ENCODE data around the gene ARPC4.
"Not testable (repeated sequence)": the region's sequence is repeated elsewhere in the genome, so short reads cannot be mapped to it uniquely, and the experiment has no call there.

ARPC4 gene

GRCh38 chr3:9852528-9852927, 59.6 kb downstream of the ARPC4 start:
- no peak overlapping the region for H3K9ac ChIP-seq (ENCODE audit: low read depth, low read length)
- H3K4me3 ChIP-seq (ENCODE audit: low read depth, low read length): no peak overlapping the region
- no peaks in the 10 kb centered on the region for H3K36me3 ChIP-seq (ENCODE audit: control insufficient read depth, insufficient read depth, low read length)
- H3K9me3 ChIP-seq (ENCODE audit: control insufficient read depth, insufficient read depth, low read length): no peaks in the 10 kb centered on the region
- H3K4me1 ChIP-seq (ENCODE audit: control insufficient read depth, insufficient read depth, low read length): no peaks in the 10 kb centered on the region
- no peaks in the 10 kb centered on the region for H3K27me3 ChIP-seq (ENCODE audit: control insufficient read depth, insufficient read depth, low read length)

GRCh38 chr3:9854291-9854940, 61.5 kb downstream of the ARPC4 start:
- not testable (repeated sequence) for H3K36me3 ChIP-seq (ENCODE audit: control insufficient read depth, insufficient read depth, low read length); H3K4me1 ChIP-seq (ENCODE audit: control insufficient read depth, insufficient read depth, low read length); H3K27me3 ChIP-seq (ENCODE audit: control insufficient read depth, insufficient read depth, low read length); H3K4me3 ChIP-seq (ENCODE audit: low read depth, low read length); H3K9me3 ChIP-seq (ENCODE audit: control insufficient read depth, insufficient read depth, low read length); H3K9ac ChIP-seq (ENCODE audit: low read depth, low read length)

GRCh38 chr3:9855594-9855993, 62.7 kb downstream of the ARPC4 start:
- H3K27me3 ChIP-seq (ENCODE audit: control insufficient read depth, insufficient read depth, low read length): no peaks in the 10 kb centered on the region
- no peaks in the 10 kb centered on the region for H3K4me1 ChIP-seq (ENCODE audit: control insufficient read depth, insufficient read depth, low read length)
- H3K4me3 ChIP-seq (ENCODE audit: low read depth, low read length): no peak overlapping the region
- H3K36me3 ChIP-seq (ENCODE audit: control insufficient read depth, insufficient read depth, low read length): no peaks in the 10 kb centered on the region
- H3K9ac ChIP-seq (ENCODE audit: low read depth, low read length): no peak overlapping the region
- no peaks in the 10 kb centered on the region for H3K9me3 ChIP-seq (ENCODE audit: control insufficient read depth, insufficient read depth, low read length)
